GM12892 (cell line): ENCODE results near the gene RFT1.
"Not testable (repeated sequence)": the region's sequence is repeated elsewhere in the genome, so short reads cannot be mapped to it uniquely, and the experiment has no call there.

Experiments
- POLR2A ChIP-seq: IDR thresholded peaks from 2 replicates; pipeline ENCODE4 v1.6.1; 2011; ENCODE audit warnings: low read depth, low read length, control low read depth
- POLR2AphosphoS5 ChIP-seq: IDR thresholded peaks from 2 replicates; pipeline ENCODE4 v1.6.1; 2011; ENCODE audit warnings: low read depth, low read length, control low read depth
- TAF1 ChIP-seq: IDR thresholded peaks from 2 replicates; pipeline ENCODE4 v1.6.1; 2011; ENCODE audit warnings: low read depth, mild to moderate bottlenecking, control low read depth, low read length, borderline replicate concordance

DNA sequence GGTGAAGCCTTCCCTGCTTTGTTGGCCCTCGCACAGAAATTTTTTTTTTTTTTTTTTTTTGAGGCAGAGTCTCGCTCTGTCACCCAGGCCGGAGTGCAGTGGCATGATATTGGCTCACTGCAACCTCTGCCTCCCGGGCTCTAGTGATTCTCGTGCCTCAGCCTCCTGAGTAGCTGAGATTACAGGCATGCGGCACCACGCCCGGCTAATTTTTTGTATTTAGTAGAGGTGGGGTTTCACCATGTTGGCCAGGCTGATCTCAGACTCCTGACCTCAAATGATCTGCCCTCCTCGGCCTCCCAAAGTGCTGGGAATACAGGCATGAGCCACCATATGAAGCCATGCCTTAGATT is 20.8 kb upstream of the RFT1 start:
- TF ChIP-seq POLR2AphosphoS5, POLR2A, TAF1: not testable (repeated sequence)
